ENCODE results near the gene KCNG2. TPM values are rescaled to one million over a fixed set of nuclear protein-coding genes. Genes with fewer than 3 reads are reported as not detected.

Gene KCNG2
- total and polyA plus RNA-seq, 2 of the 13 experiments (the other 11 are each of a cell fraction or from before 2014, with no cell fraction given): not detected

GRCh38 chr18:79933765-79934164 is 136.0 kb downstream of the KCNG2 start (continued):
- TF ChIP-seq ZNF136 (CRISPR knock-in tag; IDR thresholded peaks at IDR 0.05; ENCODE audit: low read depth) (no peak), KDM4B (CRISPR knock-in tag; IDR thresholded peaks at IDR 0.05) (0 out of 2 replicates have a peak, but pooled peaks have one; percentile 31), AHR (CRISPR knock-in tag; IDR thresholded peaks at IDR 0.05) (no peak), IRF2 (CRISPR knock-in tag; IDR thresholded peaks at IDR 0.05) (no peak), NR2F6 (IDR thresholded peaks at IDR 0.05) (no peak), NR2F6 (CRISPR knock-in tag; IDR thresholded peaks at IDR 0.05) (peak; percentile 42; the same call in 1 of the 2 replicates), ZXDC (CRISPR knock-in tag; IDR thresholded peaks at IDR 0.05) (no peak), ZNF3 (CRISPR knock-in tag; IDR thresholded peaks at IDR 0.05) (no peak), ZNF12 (CRISPR knock-in tag; IDR thresholded peaks at IDR 0.05) (peak; percentile 72), STAT5B (CRISPR knock-in tag; IDR thresholded peaks at IDR 0.05) (0 out of 2 replicates have a peak, but pooled peaks have one; percentile 19), EED (CRISPR knock-in tag; IDR thresholded peaks at IDR 0.05) (no peak), ZNF350 (CRISPR knock-in tag; IDR thresholded peaks at IDR 0.05; ENCODE audit: borderline replicate concordance, low read depth) (no peak), ZNF660 (CRISPR knock-in tag; IDR thresholded peaks at IDR 0.05; ENCODE audit: borderline replicate concordance, low read depth) (no peak), ZNF33B (CRISPR knock-in tag; IDR thresholded peaks at IDR 0.05) (no peak), XRCC5 (optimal IDR thresholded peaks at IDR 0.05; ENCODE audit: low read length) (peak; percentile 40), ZNF225 (CRISPR knock-in tag; IDR thresholded peaks at IDR 0.05) (no peak), ZNF839 (CRISPR knock-in tag; IDR thresholded peaks at IDR 0.05; ENCODE audit: borderline replicate concordance) (no peak), NCOR1 (IDR thresholded peaks at IDR 0.05; ENCODE audit: borderline replicate concordance, low read length) (no peak), FOXK1 (CRISPR knock-in tag; IDR thresholded peaks at IDR 0.05; ENCODE audit: borderline replicate concordance, low read depth) (0 out of 2 replicates have a peak, but pooled peaks have one; percentile 18), ZSCAN21 (CRISPR knock-in tag; IDR thresholded peaks at IDR 0.05; ENCODE audit: borderline replicate concordance) (no peak), ZNF580 (CRISPR knock-in tag; IDR thresholded peaks at IDR 0.05; ENCODE audit: borderline replicate concordance, low read depth) (0 out of 2 replicates have a peak, but pooled peaks have one; percentile 37), ZFP91 (CRISPR knock-in tag; IDR thresholded peaks at IDR 0.05; ENCODE audit: borderline replicate concordance) (0 out of 2 replicates have a peak, but pooled peaks have one; percentile 5), ZNF740 (CRISPR knock-in tag; IDR thresholded peaks at IDR 0.05) (no peak), CBFB (CRISPR knock-in tag; IDR thresholded peaks at IDR 0.05) (no peak), IKZF5 (CRISPR knock-in tag; IDR thresholded peaks at IDR 0.05) (peak; percentile 38; the same call in 1 of the 2 replicates), ZNF775 (CRISPR knock-in tag; IDR thresholded peaks at IDR 0.05; ENCODE audit: borderline replicate concordance) (0 out of 2 replicates have a peak, but pooled peaks have one; percentile 41), THAP11 (CRISPR knock-in tag; IDR thresholded peaks at IDR 0.05) (peak; percentile 55; the same call in 1 of the 2 replicates)

Measured in HepG2 (cell line).